ENCODE measurements around the gene SLCO2B1. TPM values are rescaled to one million over a fixed set of nuclear protein-coding genes. Genes with fewer than 3 reads are reported as not detected.

The SLCO2B1 gene
- polyA plus RNA-seq, 5 donors, result 22.4 to 34.3 (median 24.5) TPM

- DNase-seq, result no peak
Observed at GRCh38 chr11:75246671-75247350, 95.9 kb downstream of the SLCO2B1 start.

DNA sequence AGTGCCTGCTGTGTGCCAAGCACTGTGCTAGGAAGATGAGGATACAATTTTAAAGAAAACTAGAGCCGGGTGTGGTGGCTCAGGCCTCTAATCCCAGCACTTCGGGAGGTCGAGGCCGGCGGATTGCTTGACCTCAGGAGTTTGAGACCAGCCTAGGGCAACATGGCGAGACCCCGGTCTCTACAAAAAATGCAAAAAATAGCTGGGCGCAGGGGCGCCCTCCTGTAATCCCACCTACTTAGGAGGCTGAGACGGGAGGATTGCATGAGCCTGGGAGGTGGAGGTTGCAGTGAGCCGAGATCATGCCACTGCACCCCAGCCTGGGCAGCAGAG is 98.0 kb downstream of the SLCO2B1 start:
- no peak for DNase-seq

DNA sequence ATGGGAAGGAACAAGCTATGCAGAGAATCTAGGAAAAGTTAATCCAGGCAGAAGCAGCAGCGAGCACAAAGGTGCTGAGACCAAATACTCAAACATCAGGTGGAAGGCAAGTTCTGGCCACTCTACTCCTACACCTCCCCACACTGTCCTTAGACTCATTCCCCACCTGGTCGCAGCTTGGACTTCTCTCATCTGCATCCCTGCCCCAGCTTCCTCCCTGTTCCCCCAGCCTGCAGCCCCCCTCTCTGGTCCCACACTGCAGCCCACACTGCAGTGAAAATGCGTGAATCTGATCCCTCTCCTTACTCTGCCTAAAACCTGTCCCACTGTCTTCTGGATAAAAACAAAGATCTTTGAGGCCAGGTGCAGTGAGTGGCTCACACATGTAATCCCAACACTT is 98.8 kb downstream of the SLCO2B1 start:
- DNase-seq, result no peak

GRCh38 chr11:75254326-75254725 is 103.4 kb downstream of the SLCO2B1 start:
- no peak for DNase-seq

Other genes starting within 250 kb of the SLCO2B1 start
- 10 to 100 TPM; 13.0 to 19.3 (median 17.5) TPM for gene XRRA1, start 202.0 kb upstream of the SLCO2B1 start, polyA plus RNA-seq (ENCODE audit: insufficient read depth in 1 of 5, insufficient read length in 5 of 5, low replicate concordance in 1 of 5)
- gene SPCS2, start 201.8 kb upstream of the SLCO2B1 start, polyA plus RNA-seq (ENCODE audit: insufficient read depth in 1 of 5, insufficient read length in 5 of 5, low replicate concordance in 1 of 5), result 100 to 1,000 TPM; 163 to 210 (median 199) TPM
- 10 to 100 TPM; 11.6 to 16.1 (median 14.3) TPM for gene NEU3, start 162.2 kb upstream of the SLCO2B1 start, polyA plus RNA-seq (ENCODE audit: insufficient read depth in 1 of 5, insufficient read length in 5 of 5, low replicate concordance in 1 of 5)
- gene OR2AT4, start 54.2 kb upstream of the SLCO2B1 start, polyA plus RNA-seq (ENCODE audit: insufficient read depth in 1 of 5, insufficient read length in 5 of 5, low replicate concordance in 1 of 5), result under 1 TPM; 0.03 to 0.09 (median 0.04) TPM
- under 1 TPM; 0.08 to 0.29 (median 0.12) TPM for gene TPBGL, start 89.7 kb downstream of the SLCO2B1 start, polyA plus RNA-seq (ENCODE audit: insufficient read depth in 1 of 5, insufficient read length in 5 of 5, low replicate concordance in 1 of 5)
- 10 to 100 TPM; 40.5 to 62.8 (median 54.8) TPM for gene ARRB1, start 200.6 kb downstream of the SLCO2B1 start, polyA plus RNA-seq (ENCODE audit: insufficient read depth in 1 of 5, insufficient read length in 5 of 5, low replicate concordance in 1 of 5)
- 1,000 to 10,000 TPM; 3,079 to 3,630 (median 3,579) TPM for gene RPS3, start 248.4 kb downstream of the SLCO2B1 start, polyA plus RNA-seq (ENCODE audit: insufficient read depth in 1 of 5, insufficient read length in 5 of 5, low replicate concordance in 1 of 5)

Measured in right lung (tissue), 5 donors.